CD4-positive, alpha-beta T cell treated with Interleukin-21 for 1 hour (primary cell): ENCODE data around the gene ADARB2.
A peak's percentile ranks its signal among the peaks of the same experiment; 100 is the strongest.
"Not testable (repeated sequence)": the region's sequence is repeated elsewhere in the genome, so short reads cannot be mapped to it uniquely, and the experiment has no call there.

ENCODE experiments used
- DNase-seq: peaks from one replicate; pipeline ENCODE4 v3.0.0-alpha.2; 2020

ADARB2 gene

DNA sequence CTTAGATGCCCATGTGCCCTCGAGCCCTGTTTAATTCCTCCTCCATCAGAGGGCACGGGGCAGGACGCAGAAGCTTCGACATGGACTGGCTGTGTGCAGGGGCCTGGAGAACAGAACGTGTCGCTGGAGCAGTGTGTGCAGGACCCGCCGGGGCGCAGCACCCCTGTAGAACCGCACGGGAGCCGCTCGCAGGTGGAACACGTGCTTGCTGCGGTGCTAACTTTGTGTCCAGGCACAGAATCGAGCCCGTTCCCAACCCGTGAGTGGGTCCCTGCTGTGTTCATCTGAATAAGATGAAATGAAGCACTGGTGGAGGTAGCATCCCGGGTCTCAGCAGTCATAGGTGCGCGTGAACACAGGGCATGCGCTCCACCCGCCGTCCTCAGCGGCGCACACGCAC, 564.2 kb downstream of the ADARB2 start:
- DNase-seq = no peak

DNA sequence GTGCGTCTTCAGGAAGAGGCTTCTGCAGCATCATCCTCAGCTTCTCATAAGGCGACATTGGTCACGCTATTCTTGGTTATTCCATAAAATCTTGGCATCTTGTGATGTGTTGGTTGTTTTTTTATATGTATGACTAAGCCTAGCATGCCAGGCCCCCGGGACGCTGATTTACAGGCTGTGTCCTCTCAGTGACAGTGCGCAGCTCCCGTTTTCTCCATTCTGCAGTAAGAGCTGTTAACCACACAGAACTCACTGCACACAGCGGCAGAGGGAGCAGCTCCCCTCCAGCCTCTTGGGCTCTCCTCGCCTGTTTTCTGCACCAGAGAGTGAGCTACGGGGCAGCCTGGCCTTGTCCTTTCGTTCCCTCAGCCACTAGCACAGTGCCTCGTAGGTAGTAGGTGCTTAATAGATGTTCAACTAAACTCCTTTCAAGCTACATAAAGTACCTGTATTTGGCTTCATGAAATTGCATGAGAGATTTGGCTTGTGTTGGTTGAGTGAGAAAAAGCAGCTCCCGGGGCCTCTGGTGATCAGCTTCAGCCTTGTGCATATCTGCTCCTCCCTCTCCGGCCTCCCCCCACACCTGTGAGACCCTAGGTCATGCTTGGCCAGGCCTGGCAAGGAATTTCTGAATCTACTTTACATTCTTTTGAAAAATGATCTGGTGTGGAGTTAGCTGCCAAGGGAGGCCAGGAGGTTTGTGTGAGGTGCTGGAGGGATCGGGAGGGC, 564.9 kb downstream of the ADARB2 start:
- DNase-seq = no peak

DNA sequence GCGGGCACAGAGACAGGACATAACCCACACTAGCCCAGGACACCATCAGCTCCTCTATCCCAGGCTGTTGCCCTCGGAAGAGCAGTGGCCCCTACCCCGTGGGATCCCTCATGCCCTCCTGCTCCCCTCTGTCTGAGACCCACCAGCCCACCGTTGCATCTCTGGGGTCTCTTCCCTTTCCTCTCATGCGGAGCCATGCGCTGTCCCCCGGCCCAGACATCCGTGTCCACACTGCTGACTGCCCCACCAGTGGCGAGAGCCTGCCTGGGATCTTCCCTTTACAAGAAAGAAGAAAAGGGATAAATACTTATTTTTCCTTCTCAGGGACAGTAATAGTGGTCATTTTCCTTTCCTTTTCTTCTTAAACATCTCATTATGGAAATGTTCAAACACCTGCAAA, 565.7 kb downstream of the ADARB2 start:
- no peak for DNase-seq

DNA sequence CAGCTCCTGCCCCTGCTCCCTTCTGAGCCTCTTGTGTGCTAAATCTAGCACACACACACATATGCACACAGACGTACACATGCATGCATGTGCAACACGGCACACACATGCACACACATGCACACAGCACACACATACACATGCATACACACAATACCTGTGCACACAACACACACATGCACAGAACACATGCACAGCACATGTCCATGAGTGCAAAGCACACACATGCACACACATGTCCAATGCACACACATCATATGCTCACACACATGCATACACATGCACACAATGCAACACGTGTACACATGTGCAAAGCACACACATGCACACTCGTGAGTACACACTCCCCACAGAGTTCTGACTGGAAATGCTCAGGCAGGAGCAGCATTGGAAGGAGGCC, 566.1 kb downstream of the ADARB2 start:
- no peak for DNase-seq

DNA sequence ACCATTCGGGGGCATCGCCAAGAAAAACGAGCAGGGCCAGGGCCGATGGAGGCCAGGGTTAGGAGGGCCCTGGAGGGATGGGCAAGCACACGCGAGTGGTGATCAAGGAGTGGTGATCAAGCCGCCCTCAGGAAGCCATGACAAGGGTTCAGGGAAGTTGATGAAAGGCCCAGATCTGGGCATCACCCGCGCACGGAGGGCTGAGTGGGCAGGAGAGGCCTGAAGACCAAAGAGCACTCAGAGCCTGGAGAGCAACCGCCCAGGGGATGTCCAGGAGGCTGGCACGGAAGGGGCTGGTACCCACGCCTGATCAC, 566.5 kb downstream of the ADARB2 start:
- no peak for DNase-seq

DNA sequence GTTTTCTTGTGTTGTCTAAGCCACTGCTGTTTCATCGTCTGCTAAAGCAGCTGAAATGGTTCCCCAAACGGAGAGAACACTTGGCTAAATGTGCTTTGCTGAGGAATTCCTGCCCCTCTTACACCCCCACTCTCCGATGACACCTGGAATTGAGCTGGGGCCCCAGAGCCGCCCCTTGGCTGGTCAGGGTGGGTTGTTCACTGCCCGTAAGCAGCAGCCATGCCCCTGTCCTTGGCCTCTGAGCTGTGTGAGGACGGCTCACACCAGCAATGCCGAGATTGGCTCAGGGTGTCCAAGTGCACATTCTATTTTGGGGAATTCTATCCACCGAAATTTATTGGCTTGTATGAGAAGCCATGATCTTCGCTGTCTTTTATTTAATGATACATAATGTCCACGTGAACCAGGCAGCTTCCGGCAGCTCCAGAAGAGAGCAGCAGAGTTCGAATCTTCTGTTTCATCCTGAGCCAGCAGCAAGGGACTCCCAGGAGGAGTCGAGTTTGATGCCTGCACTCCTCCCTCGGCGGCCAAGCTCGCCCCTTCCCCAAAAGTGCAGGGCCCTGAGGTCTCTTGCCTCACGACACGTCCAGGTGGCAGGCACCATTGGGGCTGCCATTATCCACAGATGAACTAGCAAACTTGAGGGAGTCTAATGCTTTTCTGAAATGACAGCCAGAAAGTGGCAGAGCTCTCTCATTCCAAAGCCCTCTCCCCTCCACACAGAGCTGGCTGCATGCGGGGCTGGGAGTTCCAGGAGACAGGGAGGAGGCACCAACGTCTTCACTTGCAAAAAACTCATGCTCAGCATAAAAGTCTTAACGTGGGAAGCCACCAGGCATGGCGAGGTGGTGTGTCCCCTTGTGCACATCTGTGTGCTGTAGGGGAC, 567.1 kb downstream of the ADARB2 start:
- no peak for DNase-seq

DNA sequence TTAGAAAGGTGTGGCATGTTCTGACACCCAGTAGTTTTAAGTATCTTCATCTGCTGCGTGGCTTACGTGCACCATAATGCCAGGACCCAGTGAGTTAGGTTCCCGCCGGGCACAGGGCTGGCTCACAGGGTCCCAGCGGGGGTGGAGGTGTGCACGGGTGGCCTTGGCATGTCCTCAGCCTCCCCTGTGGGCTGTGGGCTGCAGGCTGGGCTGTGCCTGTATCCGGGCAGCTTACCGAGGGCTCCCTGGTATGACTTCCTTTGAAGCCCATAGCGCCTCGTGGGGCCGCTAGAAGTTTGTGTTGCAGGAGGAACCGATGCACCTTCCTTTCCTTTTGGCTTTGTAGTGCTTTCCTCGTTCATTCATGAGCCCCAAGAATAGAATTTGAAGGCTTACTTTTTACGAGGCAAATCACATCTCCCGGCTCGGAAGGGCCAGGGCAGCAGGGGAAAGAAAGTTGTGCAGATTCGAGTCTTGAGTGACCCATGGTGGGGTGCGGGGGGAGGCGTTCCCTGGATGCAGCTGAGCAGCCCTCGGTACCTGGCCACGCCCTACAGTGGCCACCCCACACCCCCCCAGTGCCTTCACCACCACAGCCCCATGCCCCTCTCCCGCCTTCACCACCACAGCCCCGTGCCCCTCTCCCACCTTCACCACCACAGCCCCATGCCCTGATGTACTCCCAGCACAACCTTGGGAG, 568.0 kb downstream of the ADARB2 start:
- DNase-seq = no peak

DNA sequence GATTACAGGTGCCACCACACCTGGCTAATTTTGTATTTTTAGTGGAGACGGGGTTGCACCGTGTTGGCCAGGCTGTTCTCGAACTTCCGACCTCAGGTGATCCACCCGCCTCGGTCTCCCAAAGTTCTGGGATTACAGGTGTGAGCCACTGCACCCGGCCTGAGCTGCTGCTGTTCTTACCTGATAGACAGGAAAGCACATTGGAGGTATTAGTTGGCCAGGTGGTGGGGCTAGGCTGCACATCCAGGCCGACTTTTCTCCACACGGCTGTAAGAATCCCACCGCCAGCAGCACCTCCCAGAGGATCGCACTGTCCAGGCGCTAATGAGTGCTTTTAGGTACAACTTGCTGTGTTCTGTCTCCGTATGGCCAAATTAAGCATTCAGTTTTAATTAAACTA, 568.6 kb downstream of the ADARB2 start:
- DNase-seq = no peak

DNA sequence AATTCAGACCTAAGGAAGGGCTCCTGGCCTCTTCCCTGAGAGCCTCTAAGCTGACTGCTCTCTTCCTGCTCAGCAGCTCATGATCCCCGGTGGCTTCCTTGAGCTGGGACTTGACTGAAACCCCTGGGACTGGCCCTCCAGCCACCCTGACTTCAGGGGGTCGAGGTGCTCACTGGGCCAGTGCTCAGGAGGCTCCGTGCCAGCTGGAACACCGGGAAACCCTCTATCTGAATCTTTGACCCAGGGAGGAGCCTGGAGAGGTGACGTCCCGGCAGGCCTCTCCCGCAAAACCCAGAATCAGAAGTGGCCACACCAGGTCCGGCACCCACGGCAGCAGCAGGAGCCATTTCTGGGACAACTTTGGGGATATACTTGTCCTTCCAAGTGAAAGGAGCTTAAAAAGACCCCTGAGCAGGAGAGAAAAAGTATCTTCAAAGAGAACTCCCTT, 570.5 kb downstream of the ADARB2 start:
- no peak for DNase-seq

DNA sequence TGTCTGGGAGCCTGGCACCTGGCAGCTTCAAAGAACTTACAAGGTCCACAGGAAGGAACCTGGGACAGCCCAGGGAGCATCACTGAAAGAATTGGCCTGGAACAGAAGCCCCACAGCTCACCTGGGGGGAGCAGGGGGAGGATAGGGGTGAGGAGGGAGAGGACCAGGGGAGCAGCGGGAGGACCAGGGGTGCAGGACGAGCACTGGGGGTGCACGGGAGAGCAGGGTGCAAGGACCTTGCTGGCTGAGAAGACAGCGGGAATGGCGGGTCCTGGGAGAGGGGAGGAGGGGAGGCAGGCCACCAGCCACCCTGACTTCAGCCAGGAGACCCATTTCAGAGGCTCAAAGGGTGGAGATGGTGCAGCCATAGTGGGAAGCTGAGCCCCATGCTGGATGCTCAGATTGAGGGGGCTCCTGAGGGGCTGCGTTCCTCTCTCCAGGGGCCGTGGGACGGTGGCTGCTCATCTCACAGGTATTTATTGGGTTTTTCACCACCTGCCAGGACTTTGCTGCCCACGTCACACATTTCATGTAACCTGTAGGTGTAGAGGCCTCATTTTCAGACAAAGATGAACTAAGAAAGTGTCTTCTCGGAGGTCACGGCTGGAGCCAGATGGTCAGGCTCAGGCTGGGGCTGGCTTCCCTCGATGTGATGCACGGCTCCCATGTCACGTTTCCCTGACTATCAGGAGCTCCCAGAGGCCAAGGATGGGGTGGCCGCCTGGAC, 571.1 kb downstream of the ADARB2 start:
- no peak for DNase-seq

DNA sequence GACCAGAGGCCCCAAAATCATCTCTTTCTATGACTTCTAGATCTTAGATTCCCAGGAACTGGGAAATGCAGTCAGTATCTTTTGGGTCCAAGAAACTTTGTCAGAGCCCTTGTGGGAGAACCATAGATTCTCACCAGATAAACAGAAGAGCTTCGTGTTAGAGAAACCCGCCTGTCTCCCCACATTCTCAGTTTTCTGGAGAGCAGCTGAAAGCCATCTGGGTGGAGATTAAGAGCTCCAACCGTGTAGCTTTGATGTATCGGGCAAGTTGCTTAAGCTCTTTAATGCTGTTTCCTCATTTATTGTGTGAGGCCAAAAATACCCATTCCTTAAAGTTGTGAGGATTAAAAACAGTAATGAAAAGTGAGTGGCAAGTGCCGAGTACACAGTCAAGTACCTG, 573.5 kb downstream of the ADARB2 start:
- no peak for DNase-seq

DNA sequence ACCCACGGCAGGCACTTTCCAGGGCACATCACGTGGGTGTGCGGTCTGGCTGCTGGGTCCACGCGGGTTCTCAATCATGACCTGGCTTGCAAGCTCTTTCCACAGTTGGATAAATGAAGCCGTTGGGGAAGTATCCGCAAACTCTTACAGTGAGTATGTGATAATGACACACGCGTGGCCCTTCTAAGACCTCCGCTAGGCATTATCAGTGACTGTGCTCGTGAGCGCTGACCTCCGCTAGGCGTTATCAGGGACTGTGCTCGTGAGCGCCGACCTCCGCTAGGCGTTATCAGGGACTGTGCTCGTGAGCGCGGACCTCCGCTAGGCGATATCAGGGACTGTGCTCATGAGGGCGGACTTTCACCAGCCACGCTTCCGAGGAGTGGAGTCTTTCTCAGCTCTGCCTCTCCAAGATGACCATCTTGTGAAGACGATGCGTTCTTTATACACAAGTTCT, 574.1 kb downstream of the ADARB2 start:
- no peak for DNase-seq

DNA sequence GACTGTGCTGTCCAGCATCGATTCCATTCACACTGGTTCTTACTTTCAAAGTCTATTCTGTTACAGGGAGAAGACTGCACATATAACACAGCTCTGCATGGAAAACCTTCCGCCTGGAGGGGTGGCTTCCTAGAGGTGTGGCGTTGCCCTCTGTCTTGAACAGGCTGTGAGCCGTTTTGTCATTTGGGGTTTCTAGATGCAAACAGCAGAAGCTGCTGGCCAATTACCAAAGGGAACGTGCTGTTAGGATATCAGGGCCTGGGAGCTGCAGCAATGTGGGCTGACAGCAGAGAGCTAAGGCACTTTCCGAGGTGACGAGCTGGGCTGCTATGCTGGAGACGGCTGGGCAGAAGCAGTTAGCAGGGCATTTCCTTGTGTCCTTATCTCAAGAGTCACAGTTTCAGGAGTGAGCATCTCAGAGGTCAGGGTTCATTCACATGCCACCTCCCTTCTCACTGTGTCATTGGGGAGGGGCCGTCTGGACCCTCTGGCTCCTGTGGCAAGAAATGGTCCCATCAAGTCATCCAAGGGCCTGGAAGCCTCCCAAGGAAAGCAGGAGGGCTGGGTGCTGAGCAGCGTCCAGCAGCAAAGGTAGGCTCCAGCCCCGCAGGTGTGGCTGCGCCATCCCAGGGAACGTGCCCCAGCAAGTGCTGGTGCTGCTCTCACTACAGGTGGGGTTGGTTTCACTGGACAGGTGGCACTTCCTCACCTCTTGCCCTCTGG, 574.7 kb downstream of the ADARB2 start:
- no peak for DNase-seq

DNA sequence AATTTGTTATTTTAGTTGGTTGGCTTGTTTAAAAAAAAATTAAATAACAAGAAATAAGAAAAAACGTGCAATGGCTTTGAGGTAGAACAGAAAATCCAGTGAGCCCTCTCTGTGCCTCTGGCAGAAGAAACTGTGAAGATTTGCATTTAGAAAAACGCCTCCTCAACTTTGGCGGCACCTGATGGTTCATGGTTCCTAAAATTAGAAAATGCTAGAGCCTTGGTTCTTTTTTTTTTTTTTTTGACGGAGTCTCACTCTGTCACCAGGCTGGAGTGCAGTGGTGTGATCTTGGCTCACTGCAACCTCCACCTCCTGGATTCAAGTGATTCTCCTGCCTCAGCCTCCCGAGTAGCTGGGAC, 576.0 kb downstream of the ADARB2 start:
- not testable (repeated sequence) for DNase-seq

DNA sequence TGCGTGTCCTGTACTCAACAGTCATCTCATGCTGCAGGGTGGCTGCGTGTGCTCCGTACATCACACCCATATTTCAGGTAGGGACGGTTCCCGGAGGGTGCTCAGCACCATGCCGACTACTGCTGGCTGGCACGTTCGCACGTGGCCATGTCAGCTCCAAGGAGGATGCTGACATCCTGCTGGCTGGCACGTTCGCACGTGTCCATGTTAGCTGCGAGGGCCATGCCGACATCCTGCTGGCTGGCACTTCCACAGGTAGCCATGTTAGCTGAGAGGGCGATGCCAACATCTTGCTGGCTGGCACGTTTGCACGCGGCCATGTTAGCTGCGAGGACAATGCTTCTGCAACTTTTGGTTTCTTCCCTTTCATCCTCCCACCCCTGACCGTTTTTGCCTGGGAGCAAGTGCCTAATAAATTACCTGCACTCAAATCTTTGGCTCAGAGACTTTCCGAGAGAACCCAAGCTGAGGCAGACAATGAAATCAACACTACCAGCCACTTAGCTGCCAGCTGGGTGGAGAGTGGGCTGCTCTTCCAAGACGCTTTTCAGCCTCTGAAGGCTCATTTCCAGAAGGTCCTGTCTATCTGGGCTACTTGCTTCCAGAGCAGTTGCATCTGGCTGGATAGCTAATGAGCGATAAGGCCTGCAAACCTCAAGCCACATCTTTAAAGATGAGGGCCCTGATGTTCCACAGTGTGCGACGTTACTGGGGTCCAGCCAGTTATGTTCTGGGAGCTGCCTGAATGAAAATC, 576.6 kb downstream of the ADARB2 start:
- no peak for DNase-seq

DNA sequence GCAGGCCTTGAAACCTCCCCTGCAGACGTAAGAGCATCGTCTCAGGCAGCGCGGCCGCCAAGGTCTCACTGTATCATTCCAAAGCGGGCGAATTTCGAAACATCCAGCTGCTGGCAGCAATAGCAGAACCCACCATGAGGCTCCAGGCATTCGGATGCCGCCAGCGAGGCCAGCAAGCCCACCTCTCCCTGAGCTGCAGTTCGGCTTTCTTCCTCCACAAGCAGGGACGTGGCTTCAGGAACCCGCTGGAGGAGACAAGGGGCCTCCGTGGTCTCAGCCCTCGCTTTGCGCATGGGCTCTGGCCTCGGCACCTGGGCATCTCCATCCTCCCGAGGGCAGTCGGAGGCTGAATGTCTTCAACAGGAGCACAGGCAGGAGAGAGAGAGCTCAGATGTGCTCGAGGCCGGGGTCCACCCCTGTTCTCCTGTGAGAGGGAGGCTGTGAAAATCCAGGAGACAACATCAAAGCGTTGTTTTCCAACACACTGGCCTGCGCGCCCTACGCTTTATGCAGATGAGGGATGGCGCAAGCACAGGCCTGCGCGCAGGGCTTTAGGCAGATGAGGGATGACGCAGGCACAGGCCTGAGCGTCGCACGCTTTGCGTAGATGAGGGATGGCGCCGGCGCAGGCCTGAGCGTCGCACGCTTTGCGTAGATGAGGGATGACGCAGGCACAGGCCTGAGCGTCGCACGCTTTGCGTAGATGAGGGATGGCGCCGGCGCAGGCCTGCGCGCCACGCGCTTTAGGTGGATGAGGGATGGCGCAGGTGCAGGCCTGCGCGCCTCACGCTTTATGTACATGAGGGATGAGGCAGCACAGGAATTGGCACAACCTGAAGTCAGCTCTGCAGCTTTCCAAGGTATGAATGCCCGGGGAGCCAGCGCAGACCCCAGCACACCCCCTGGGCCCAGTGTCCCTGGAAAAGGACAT, 577.9 kb downstream of the ADARB2 start:
- DNase-seq = peak; percentile 1

DNA sequence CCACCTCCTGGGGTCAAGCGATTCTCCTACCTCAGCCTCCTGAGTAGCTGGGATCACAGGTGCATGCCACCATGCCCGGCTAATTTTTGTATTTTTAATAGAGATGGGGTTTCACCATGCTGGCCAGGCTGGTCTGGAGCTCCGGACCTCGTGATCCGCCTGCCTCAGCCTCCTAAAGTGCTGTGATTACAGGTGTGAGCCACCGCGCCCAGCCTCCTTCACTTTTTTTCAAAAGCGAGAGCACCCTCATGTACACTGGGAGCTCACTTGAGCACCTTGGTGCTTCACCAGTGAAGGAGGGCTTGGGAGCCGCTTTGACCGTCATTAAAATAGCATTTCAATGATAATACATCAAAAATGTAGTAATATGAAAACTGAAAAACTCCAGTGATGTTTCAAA, 578.8 kb downstream of the ADARB2 start:
- not testable (repeated sequence) for DNase-seq

DNA sequence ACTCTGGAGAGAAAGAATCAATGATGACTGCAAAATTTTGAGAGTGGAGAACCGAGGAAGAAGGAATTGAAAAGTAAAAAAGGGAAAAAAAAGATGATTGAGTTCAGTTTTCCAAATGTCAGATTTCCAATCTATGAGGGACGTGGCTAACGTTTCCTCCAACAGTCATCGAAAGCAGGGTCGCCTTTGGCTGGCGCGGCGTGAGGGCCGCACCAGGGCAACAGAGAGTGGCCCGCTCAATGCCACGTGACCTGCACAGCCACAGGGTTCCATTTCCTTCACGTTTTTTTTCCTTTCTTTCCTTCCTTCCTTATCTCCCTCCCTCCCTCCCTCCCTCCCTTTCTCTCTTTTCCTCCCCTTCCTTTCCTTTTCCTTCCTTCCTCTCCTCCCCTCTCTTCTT, 579.3 kb downstream of the ADARB2 start:
- DNase-seq = no peak

DNA sequence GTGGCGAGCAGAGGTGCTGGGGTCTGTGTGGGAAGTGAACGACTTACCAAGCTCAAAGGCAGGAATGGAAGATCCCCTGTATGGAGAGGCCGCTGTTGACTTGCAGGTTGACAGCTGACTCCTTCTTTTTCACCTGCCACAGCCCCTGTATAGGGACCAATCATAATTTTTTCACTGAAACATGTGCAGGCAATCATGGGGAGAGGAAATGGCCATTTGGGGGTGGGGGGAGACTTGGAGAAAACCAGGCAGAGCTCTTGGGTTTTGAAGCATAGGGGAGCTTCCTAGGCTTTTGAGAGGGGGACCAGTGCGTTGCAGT, 579.8 kb downstream of the ADARB2 start:
- DNase-seq = no peak

DNA sequence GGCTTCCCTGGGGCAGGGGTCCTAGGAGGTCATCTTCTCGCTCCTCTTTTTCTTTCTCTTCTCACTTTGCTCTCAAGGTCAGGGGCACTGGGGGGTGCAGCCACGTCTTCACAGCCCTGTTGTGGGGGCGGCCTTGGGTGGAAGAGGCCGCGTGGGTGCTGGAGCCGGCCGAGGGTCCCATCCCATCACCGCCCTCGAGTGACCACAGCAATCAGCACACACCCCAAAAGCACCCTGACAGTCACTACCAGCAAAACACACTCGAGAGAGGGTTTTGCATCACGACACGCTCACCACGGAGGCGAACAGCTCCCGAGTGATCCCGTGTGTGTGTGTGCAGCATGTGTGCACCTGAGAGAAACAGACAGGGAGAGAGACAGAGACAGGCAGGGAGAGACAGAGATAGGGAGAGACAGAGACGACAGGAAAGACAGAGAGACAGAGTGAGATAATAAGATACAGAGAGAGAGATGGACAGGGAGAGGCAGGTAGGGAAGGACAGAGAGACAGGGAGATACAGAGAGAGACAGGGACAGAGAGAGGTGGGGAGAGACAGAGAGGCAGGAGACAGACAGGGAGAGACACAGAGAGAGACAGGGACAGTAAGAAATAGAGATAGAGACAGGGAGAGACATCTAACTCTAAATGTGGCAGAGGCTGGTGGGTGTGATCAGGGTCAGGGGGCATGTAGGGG, 580.3 kb downstream of the ADARB2 start:
- DNase-seq = no peak
